HepG2 (cell line): ENCODE results near the gene ZBTB47. TPM values are rescaled to one million over a fixed set of nuclear protein-coding genes. Genes with fewer than 3 reads are reported as not detected.

ENCODE experiments used
- ATAC-seq: fragments of 200-7000 bp; cut with Tn5 transposase; 3 replicates; pipeline ENCODE4 v1.9.1; 2020; ENCODE audit warnings: mild to moderate bottlenecking, moderate library complexity
- BruUV-seq: library from RNA; stranded (reverse); fragments of 400-500 nt; replicated peaks from 2 replicates; lab custom pipeline; 2021; lab: Mats Ljungman, UMichigan
- CTCF ChIA-PET: fragments of 300-600 bp; formaldehyde crosslinking; extraction: SDS; loops from one replicate; lab custom pipeline; 2021; ENCODE audit warnings: low total read pairs, inconsistent platforms, low intra/inter-chr PET ratio; lab: Yijun Ruan, JAX
- POLR2A ChIA-PET: fragments of 350-600 bp; sonication (Branson Sonifier 250); formaldehyde crosslinking; loops from one replicate; lab custom pipeline; 2020; ENCODE audit warnings: antibody characterized with exemption, inconsistent platforms; lab: Yijun Ruan, JAX
- DNase-seq: peaks from one replicate; pipeline ENCODE4 v3.0.0-alpha.2; 2015; ENCODE audit warnings: low spot score
- FAIRE-seq: peaks from 3 replicates; lab custom pipeline; 2011; peaks lifted over from hg19 to GRCh38; lab: Jason Lieb, UNC
- H2AFZ ChIP-seq: one replicate; pipeline ENCODE4 v1.6.1; 2011; ENCODE audit warnings: low read length, inconsistent platforms
- H3K27ac ChIP-seq: fragments of 300-600 bp; 3 replicates; pipeline ENCODE4 v1.8.0; 2011; ENCODE audit warnings: mixed run types, mild to moderate bottlenecking, mixed read lengths, low read length, inconsistent platforms; ENCODE audit not compliant: insufficient read depth; ENCODE audit errors: extremely low read length
- H3K27me3 ChIP-seq, 2 experiments: fragments of 200-600 bp in 1 of 2; 2 replicates in 1 of 2; 3 replicates in 1 of 2; pipeline versions ENCODE4 v1.6.0 to v1.8.0; 2011; ENCODE audit warnings: low read length in 2 of 2, mild to moderate bottlenecking in 2 of 2, moderate library complexity in 2 of 2, inconsistent platforms in 1 of 2; ENCODE audit not compliant: insufficient read depth in 2 of 2, control insufficient read depth in 1 of 2
- H3K36me3 ChIP-seq, 2 experiments: fragments of 200-600 bp in 1 of 2; replicated peaks in 1 of 2; 2 replicates in 1 of 2; 3 replicates in 1 of 2; pipeline versions ENCODE4 v1.5.1 to v1.8.0; 2011; ENCODE audit warnings: low read length in 2 of 2, inconsistent platforms in 1 of 2; ENCODE audit not compliant: insufficient read depth in 2 of 2, control insufficient read depth in 1 of 2
- H3K4me1 ChIP-seq: 2 replicates; pipeline ENCODE4 v1.5.1; 2012; ENCODE audit warnings: low read length, inconsistent platforms; ENCODE audit not compliant: insufficient read depth
- H3K4me2 ChIP-seq: 2 replicates; pipeline ENCODE4 v1.6.0; 2011; ENCODE audit warnings: low read depth, low read length, inconsistent platforms
- H3K4me3 ChIP-seq, 3 experiments: fragments of 200-600 bp in 1 of 3; sonication (generic), shearing (Covaris generic) in 1 of 3; replicated peaks in 1 of 3; 2 replicates each; pipeline ENCODE4 v1.5.1; 2011 to 2016; ENCODE audit warnings: low read length in 3 of 3, inconsistent platforms in 2 of 3, low read depth in 2 of 3, mild to moderate bottlenecking in 2 of 3, control low read depth in 1 of 3, mixed read lengths in 1 of 3; ENCODE audit not compliant: insufficient read depth in 1 of 3
- H3K79me2 ChIP-seq: one replicate; pipeline ENCODE4 v1.6.1; 2011; ENCODE audit warnings: low read length, inconsistent platforms; ENCODE audit not compliant: insufficient read depth
- H3K9ac ChIP-seq: 2 replicates; pipeline ENCODE4 v1.6.0; 2011; ENCODE audit warnings: mild to moderate bottlenecking, low read depth, low read length, inconsistent platforms; ENCODE audit not compliant: insufficient read depth
- H3K9me3 ChIP-seq: 2 replicates; pipeline ENCODE4 v1.5.1; 2012; ENCODE audit warnings: mild to moderate bottlenecking, low read length
- H4K20me1 ChIP-seq: 2 replicates; pipeline ENCODE4 v1.6.0; 2011; ENCODE audit warnings: inconsistent platforms, mild to moderate bottlenecking, low read length, moderate library complexity; ENCODE audit not compliant: insufficient read depth
- ARNT ChIP-seq: fragments of 450-650 bp; IDR thresholded peaks from 2 replicates; pipeline ENCODE4 v1.6.1; 2017
- CBX5 ChIP-seq: sonication (generic); formaldehyde crosslinking; IDR thresholded peaks from 2 replicates; pipeline ENCODE4 v1.4.0; 2020; ENCODE audit warnings: missing genetic modification reagents, borderline replicate concordance
- EP300 ChIP-seq, 3 experiments: sonication (generic) in 1 of 3; formaldehyde crosslinking in 1 of 3; IDR thresholded peaks; 2 replicates each; pipeline versions ENCODE4 v1.5.1 to v1.6.1; 2011 to 2020; ENCODE audit warnings: low read depth in 2 of 3, low read length in 2 of 3, borderline replicate concordance in 1 of 3, improper control_type of control experiment in 1 of 3, mild to moderate bottlenecking in 1 of 3, missing genetic modification reagents in 1 of 3, moderate library complexity in 1 of 3
- ETV6 ChIP-seq: sonication (generic); formaldehyde crosslinking; conservative IDR thresholded peaks from 2 replicates; pipeline ENCODE4 v1.4.0; 2020; ENCODE audit warnings: missing genetic modification reagents
- EZH2 ChIP-seq: conservative IDR thresholded peaks from 2 replicates; pipeline ENCODE4 v1.6.1; 2012; ENCODE audit warnings: mild to moderate bottlenecking, low read depth, low read length, moderate library complexity
- FOXP1 ChIP-seq, 2 experiments: fragments of 450-650 bp in 1 of 2; IDR thresholded peaks; 2 replicates each; pipeline ENCODE4 v1.6.1; 2017 to 2018; ENCODE audit warnings: antibody characterized with exemption in 1 of 2
- GPN1 ChIP-seq: sonication (generic); formaldehyde crosslinking; IDR thresholded peaks from 2 replicates; pipeline ENCODE4 v1.5.1; 2020; ENCODE audit warnings: missing genetic modification reagents, borderline replicate concordance
- HNRNPK ChIP-seq: fragments of 200-400 bp; formaldehyde crosslinking; IDR thresholded peaks from 2 replicates; pipeline ENCODE4 v1.6.1; 2018; ENCODE audit warnings: low read length, low read depth, moderate library complexity, mild to moderate bottlenecking; ENCODE audit not compliant: poor library complexity, severe bottlenecking
- MIXL1 ChIP-seq: IDR thresholded peaks from 2 replicates; pipeline ENCODE4 v1.6.1; 2016
- NR2F2 ChIP-seq: IDR thresholded peaks from 2 replicates; pipeline ENCODE4 v1.6.1; 2012; ENCODE audit warnings: low read depth, inconsistent platforms, borderline replicate concordance
- ZNF136 ChIP-seq: sonication (generic); formaldehyde crosslinking; IDR thresholded peaks from 2 replicates; pipeline ENCODE4 v1.8.1; 2022; ENCODE audit warnings: low read depth, mild to moderate bottlenecking, moderate library complexity, missing genetic modification reagents
- ZNF282 ChIP-seq: fragments of 450-650 bp; IDR thresholded peaks from 2 replicates; pipeline ENCODE4 v1.6.1; 2018; ENCODE audit not compliant: partially characterized antibody
- ZNF572 ChIP-seq: sonication (generic); formaldehyde crosslinking; IDR thresholded peaks from 2 replicates; pipeline ENCODE4 v1.5.1; 2020; ENCODE audit warnings: mild to moderate bottlenecking, missing genetic modification reagents
- ZNF766 ChIP-seq: sonication (generic); formaldehyde crosslinking; IDR thresholded peaks from 2 replicates; pipeline ENCODE4 v1.5.0; 2020; ENCODE audit warnings: missing genetic modification reagents, borderline replicate concordance
- ZSCAN22 ChIP-seq: sonication (generic); formaldehyde crosslinking; IDR thresholded peaks from 2 replicates; pipeline ENCODE4 v1.4.0; 2020; ENCODE audit warnings: mild to moderate bottlenecking, missing genetic modification reagents
- WGBS: methylation state at CpG from one replicate; pipeline ENCODE4 v1.1.6; 2017; ENCODE audit warnings: low lambda C conversion rate; 5-methylcytosine and 5-hydroxymethylcytosine counted together
- in situ Hi-C: cut with HindIII; loops from 2 replicates; pipeline ENCODE4 v1.10.0; 2017; ENCODE audit warnings: low pct_unique_long_range_greater_than_20kb; ENCODE audit not compliant: extremely low pct_ligation_motif_present
- intact Hi-C: fragments of 100-400 bp; cut with micrococcal nuclease; formaldehyde crosslinking; loops from one replicate; pipeline ENCODE4 v1.10.0; 2022; ENCODE audit not compliant: unreplicated experiment
- polyA plus RNA-seq, 8 experiments: library from polyadenylated mRNA; depleted of rRNA in 3 of 8; stranded (reverse) in 7 of 8; unstranded in 1 of 8; fragments of >200 nt; fragmentation: Illumina TruSeq in 4 of 8; extraction: Trizol in 4 of 8; gene quantifications; 2 replicates each; pipeline versions ENCODE4 v1.2.1 to v1.2.3, GENCODE V29; 2011 to 2016; ENCODE audit warnings: low read depth in 4 of 8, missing spikeins in 1 of 8, mixed read lengths in 1 of 8; ENCODE audit not compliant: insufficient read depth in 1 of 8
- total RNA-seq, 5 experiments: library from RNA; depleted of rRNA; stranded (reverse); fragments of >200 nt; fragmentation: Illumina TruSeq; extraction: Trizol; gene quantifications; 2 replicates each; pipeline ENCODE4 v1.2.3, GENCODE V29; 2016; ENCODE audit warnings: low read depth in 1 of 5
- TF ChIP-seq, protein P1 (sequence below): sonication (generic); formaldehyde crosslinking; IDR thresholded peaks from 2 replicates; pipeline ENCODE4 v1.5.1; 2020; ENCODE audit warnings: missing genetic modification reagents, mild to moderate bottlenecking, borderline replicate concordance

ZBTB47 gene
- total and polyA plus RNA-seq, 2 of the 13 experiments (the other 11 are each of a cell fraction or from before 2014, with no cell fraction given) = 1.5 to 3.1 TPM

DNA sequence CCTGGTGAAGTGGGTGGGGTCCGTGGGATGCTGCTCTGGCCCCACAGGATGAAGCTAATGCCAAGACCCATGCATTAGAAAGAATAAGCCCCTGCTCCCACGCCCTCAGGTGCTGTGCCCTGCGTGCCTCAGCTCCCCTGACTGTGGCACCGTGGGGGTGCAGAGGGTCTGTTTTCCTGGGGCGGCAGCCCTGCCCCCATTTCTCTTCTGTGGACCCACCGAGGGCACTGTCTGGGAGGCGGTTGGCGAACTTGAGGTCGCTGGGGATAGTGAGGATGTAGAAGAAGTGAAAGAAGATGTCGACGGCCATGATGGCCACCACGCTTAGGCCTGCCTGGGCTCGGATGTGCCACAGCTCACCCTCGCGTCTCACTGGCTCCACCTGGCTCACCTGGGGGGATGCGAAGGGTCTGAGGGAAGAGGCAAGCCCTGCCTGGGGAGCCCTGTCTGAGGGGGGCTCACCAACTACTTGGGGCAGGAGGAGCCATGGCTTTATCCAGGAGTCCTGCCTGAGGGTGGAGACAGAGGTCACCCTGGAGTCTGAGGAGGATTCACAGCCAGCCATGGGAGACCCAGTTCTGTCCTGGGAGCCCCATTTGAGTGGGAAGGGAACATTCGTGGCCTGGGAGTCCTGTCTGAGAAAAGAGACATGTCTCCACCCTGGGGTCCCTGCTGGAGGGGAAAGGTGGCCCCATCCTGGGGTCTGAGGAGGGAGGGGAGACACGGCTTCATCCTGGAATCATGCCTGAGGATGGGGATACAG lies 44.0 kb downstream of the ZBTB47 start:
- Histone ChIP-seq H3K9ac (no peak overlapping the region), H3K36me3 (no peaks in the 10 kb centered on the region), H3K4me1 (no peaks in the 10 kb centered on the region), H3K4me2 (no peak overlapping the region), H3K9me3 (no peaks in the 10 kb centered on the region), H3K79me2 (no peaks in the 10 kb centered on the region), H3K4me3 (no peak overlapping the region), H2AFZ (no peak overlapping the region), H3K27ac (no peak overlapping the region), H4K20me1 (no peaks in the 10 kb centered on the region), H3K27me3 (peaks cover 6 to 19% of the 10 kb centered on the region in 2 experiments; a peak in 3 of 5 replicates)
- CTCF ChIA-PET = no interaction called here
- no TSS peak for BruUV-seq
- 22% methylated on average over 4 of the region's 18 CpGs for WGBS
- TF ChIP-seq, protein P1, sequence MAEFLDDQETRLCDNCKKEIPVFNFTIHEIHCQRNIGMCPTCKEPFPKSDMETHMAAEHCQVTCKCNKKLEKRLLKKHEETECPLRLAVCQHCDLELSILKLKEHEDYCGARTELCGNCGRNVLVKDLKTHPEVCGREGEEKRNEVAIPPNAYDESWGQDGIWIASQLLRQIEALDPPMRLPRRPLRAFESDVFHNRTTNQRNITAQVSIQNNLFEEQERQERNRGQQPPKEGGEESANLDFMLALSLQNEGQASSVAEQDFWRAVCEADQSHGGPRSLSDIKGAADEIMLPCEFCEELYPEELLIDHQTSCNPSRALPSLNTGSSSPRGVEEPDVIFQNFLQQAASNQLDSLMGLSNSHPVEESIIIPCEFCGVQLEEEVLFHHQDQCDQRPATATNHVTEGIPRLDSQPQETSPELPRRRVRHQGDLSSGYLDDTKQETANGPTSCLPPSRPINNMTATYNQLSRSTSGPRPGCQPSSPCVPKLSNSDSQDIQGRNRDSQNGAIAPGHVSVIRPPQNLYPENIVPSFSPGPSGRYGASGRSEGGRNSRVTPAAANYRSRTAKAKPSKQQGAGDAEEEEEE (CRISPR knock-in tag) = no peak
- TF ChIP-seq ZSCAN22 (peak; percentile 47; the same call in 1 of the 2 replicates), ARNT (no peak)
- intact Hi-C loops = no loop called here
- no peak for ATAC-seq
- DNase-seq = no peak
- no peak for FAIRE-seq
- in situ Hi-C loops = no loop called here
- POLR2A ChIA-PET = no interaction called here

DNA sequence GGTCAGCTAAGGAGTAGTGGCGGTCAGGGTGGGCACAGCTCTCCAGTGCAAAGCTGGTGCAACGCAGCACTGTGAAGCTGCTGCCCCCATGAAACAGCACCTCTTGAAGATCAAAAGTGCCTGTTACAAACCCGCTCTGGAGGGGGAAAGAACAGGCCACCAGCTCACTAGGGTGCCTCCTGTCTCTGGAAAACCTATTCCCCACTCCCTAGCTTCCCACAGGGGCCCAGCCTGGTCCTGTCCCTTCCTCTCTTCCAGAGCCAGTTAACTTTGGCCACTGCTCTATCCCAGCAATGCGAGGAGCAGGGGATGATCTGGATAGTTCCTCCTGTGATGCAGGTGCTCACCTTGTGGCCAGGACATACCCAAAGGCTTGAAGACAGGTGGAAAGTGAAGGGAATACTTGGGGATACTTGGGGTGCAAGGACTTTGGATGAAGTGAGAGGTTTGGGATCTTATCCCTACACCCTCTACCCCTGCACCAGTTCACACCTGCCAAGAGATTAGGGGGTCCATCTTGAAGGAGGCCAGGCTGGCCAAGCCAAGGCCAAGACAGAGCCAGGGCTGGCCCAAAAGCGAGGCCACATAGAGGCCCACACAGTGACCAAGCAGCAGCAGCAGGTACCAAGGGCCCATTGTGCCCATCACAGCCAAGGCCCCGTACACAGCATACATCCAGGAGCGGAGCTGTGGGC lies 44.9 kb downstream of the ZBTB47 start:
- Histone ChIP-seq H3K4me3 (no peak overlapping the region), H3K79me2 (no peaks in the 10 kb centered on the region), H2AFZ (no peak overlapping the region), H3K4me1 (no peaks in the 10 kb centered on the region), H3K4me2 (no peak overlapping the region), H3K9me3 (no peaks in the 10 kb centered on the region), H3K27me3 (peaks cover 6 to 10% of the 10 kb centered on the region in 2 experiments; a peak in 3 of 5 replicates), H3K36me3 (no peaks in the 10 kb centered on the region), H4K20me1 (no peaks in the 10 kb centered on the region), H3K27ac (no peak overlapping the region), H3K9ac (no peak overlapping the region)
- TF ChIP-seq CBX5 (CRISPR knock-in tag) (no peak), ETV6 (CRISPR knock-in tag) (no peak), NR2F2 (no peak), HNRNPK (no peak), GPN1 (CRISPR knock-in tag) (no peak), EZH2 (no peak), ZNF282 (no peak), ZNF136 (CRISPR knock-in tag) (no peak), ZNF572 (no peak), ZNF766 (CRISPR knock-in tag) (no peak), FOXP1 (IDR thresholded peaks at IDR 0.05) (no peak), FOXP1 (CRISPR knock-in tag; IDR thresholded peaks at IDR 0.05) (no peak), MIXL1 (CRISPR knock-in tag) (no peak), EP300 (IDR thresholded peaks at IDR 0.05; ENCODE audit: low read depth in 2 of 2, low read length in 2 of 2) (no peak), EP300 (CRISPR knock-in tag; IDR thresholded peaks at IDR 0.05; ENCODE audit: borderline replicate concordance) (no peak)
- in situ Hi-C loops = no loop called here
- no peak for ATAC-seq
- BruUV-seq = no TSS peak
- DNase-seq = no peak
- no peak for FAIRE-seq
- ChIA-PET CTCF (no interaction called here), POLR2A (no interaction called here)
- 31% methylated on average over 5 of the region's 7 CpGs for WGBS
- intact Hi-C loops = no loop called here
